Right kidney (tissue), 1 donor: ENCODE results near the gene UAP1L1.

Source experiments
- DNase-seq: peaks from one replicate; pipeline ENCODE4 v3.0.0-alpha.2; 2016

UAP1L1 gene

DNA sequence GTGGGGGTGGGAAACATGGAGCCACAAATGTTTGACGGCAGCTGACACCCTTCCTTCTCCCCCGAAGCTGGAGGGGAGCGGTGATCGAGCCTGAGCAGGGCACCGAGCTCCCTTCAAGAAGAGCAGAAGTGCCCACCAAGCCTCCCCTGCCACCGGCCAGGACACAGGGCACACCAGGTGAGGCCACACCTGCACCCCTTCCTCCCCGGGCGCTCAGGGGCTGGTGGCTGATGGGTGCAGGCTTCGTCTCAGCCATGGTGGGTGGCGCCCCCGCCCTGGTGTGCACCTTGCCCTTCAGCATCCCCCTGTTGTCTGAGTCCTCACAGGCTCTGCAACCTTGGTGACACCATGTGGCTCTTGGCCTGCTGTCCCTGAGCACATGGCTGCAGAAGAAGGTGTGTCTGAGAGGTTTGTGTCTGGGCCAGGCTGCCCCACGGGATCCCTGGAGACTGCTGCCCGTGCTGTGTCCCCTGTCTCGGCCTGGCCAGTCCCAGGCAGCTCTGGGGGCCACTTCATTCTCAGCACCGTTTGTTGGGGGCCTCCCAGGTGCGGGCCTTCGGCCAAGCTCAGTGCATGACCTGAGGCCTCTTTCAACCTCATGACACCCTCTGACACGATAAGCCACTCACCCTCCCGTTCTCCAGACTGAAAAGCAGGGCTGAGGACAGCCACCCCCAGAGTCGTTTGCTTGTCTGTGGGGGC is 20.6 kb downstream of the UAP1L1 start:
- no peak for DNase-seq

DNA sequence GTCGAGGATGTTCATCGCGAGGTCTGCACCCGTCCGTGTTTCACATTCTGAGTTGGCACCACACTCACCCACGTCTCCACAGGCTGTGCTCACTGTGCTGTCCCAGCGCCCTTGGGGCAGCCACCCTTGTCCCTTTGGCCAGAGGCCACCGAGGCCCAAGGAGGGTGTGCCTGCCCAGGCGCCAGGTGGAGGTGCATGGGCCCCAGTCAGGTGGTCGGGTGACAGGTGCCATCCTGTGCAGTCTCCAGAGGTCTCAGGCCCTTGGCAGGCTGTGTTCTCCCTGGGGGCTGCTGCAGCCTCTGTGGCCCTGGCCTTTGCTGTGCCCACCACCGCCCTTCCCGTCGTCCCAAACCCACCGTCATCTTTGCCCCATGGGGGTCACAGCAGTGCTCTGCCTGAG is 21.9 kb downstream of the UAP1L1 start:
- no peak for DNase-seq

DNA sequence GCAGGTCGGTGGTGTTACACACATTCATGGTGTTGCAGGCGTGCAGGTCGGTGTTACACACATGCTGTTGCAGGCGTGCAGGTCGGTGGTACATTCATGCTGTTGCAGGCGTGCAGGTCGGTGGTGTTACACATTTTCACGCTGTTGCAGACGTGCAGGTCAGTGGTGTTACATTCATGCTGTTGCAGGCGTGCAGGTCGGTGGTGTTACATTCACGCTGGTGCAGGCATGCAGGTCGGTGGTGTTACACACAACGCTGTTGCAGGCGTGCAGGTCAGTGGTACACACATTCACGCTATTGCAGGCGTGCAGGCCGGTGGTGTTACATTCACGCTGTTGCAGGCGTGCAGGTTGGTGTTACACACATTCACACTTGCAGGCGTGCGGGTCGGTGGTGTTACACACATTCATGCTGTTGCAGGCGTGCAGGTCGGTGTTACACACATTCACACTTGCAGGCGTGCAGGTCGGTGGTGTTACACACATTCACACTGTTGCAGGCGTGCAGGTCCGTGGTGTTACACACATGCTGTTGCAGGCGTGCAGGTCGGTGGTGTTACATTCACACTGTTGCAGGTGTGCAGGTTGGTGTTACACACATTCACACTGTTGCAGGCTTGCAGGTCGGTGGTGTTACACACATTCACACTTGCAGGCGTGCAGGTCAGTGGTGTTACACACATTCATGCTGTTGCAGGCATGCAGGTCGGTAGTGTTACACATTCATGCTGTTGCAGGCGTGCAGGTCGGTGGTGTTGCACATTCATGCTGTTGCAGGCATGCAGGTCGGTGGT is 26.1 kb downstream of the UAP1L1 start:
- no peak for DNase-seq

DNA sequence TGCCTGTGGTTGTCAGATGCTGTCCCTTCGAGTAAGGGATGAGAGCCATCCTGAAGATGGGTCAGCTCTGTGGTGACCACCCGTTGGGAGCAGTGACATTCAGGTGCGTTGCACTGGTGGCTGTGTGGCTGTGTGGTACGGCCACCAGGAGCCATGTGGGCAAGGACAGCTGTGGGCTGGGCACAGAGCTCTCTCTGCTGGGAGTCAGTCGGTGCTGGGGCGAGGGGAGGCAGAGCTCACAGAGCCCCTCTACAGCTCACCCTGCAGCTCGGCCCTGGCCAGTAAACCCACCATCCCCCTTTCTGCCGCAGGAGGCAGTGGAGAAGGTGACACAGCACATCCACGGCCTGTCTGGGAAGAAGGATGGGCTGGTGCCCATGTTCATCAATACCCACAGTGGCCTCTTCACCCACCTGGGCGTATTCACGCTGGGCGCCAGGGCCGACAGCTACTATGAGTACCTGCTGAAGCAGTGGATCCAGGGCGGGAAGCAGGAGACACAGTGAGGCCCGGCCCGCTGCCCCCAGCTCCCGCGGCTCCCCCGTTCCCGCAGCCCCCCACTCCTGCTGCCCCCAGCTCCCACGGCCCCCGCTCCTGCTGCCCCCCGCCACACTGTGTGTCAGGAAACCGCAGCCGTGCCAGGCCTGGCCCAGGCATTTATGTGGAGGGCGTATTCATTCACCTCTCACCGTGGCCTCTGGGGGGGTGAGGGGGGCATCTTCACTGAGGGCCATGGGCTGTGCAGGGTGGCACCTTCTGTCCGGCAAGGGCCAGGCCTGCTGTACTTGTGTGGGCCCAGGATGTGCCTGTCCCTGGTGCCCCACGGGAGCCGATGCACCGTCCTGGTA is 28.7 kb downstream of the UAP1L1 start:
- no peak for DNase-seq

DNA sequence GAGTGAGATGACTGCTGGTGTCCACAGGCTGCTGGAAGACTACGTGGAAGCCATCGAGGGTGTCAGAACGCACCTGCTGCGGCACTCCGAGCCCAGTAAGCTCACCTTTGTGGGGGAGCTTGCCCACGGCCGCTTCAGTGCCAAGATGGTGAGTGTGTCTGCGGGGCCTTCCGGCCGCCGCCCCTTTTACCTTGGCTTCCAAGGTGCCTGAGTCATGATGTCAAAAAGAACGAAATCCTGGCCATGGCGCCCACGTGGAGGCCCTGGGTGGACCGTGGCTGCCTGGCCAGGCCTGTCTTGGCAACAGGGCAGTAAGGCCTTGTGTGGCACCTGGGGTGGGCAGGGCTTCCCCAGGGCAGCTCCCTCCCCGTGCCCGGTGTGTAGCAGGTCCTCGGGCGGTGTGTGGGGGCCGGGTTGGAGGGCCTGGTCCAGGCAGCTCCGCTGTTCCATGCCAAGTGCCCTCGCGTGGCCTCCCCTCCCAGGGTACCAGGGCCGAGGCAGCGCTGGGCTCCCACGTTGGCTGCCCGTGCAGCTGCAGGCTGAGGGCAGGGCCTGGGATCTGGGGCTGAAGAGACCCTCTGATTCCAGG is 29.4 kb downstream of the UAP1L1 start:
- DNase-seq: no peak

DNA sequence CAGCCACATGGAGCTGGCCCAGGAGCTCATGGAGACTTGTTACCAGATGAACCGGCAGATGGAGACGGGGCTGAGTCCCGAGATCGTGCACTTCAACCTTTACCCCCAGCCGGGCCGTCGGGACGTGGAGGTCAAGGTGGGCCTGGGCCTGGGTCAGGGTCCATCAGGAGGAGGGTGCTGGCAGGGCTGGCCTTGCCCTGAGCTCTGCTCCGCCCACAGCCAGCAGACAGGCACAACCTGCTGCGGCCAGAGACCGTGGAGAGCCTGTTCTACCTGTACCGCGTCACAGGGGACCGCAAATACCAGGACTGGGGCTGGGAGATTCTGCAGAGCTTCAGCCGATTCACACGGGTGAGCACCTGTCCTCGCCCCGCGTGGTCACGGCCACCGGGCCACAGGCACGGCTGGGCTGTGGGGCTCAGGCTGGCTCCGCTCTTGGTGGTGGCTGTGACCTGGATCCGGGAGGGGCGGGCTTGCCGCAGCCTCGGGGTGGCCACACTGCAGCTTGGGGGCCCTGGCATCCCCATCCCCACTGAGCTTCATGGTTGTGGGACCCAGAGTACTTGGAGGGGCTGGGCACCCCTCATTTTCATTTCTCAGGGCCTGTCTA is 30.1 kb downstream of the UAP1L1 start:
- DNase-seq: no peak

DNA sequence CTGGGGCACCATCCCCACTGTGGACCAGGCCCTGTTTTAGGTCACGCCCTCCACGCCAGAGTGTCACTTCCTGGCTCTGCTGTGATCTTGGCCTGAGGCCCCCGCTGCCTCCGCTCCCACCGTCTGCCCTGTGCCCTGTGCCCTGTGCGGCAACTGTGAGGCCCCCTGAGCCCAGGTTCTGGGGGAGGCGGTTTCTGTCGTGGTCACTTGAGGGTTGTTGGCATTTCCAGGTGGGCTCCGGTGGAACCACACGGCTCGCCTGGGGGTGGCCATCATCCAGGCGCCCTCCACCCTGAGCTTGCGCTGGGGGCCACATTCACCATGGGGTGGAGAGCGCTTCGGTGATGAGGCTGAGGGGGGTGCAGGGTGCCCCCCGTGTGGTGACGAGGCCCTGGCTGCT is 30.7 kb downstream of the UAP1L1 start:
- DNase-seq: no peak

DNA sequence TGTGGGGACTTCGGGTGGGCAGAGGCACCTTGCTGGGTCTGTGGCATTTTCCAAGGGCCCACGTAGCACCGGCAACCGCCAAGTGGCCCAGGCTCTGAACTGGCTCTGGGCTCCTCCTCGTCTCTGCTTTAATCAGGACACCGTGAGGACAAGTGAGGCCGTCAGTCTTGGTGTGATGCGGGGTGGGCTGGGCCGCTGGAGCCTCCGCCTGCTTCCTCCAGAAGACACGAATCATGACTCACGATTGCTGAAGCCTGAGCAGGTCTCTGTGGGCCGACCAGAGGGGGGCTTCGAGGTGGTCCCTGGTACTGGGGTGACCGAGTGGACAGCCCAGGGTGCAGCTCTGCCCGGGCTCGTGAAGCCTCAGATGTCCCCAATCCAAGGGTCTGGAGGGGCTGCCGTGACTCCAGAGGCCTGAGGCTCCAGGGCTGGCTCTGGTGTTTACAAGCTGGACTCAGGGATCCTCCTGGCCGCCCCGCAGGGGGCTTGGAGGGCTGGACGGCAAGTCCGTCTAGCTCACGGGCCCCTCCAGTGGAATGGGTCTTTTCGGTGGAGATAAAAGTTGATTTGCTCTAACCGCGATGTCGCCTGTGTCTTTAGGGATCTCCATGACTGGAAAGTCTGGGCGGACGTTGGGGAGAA is 31.4 kb downstream of the UAP1L1 start:
- no peak for DNase-seq

DNA sequence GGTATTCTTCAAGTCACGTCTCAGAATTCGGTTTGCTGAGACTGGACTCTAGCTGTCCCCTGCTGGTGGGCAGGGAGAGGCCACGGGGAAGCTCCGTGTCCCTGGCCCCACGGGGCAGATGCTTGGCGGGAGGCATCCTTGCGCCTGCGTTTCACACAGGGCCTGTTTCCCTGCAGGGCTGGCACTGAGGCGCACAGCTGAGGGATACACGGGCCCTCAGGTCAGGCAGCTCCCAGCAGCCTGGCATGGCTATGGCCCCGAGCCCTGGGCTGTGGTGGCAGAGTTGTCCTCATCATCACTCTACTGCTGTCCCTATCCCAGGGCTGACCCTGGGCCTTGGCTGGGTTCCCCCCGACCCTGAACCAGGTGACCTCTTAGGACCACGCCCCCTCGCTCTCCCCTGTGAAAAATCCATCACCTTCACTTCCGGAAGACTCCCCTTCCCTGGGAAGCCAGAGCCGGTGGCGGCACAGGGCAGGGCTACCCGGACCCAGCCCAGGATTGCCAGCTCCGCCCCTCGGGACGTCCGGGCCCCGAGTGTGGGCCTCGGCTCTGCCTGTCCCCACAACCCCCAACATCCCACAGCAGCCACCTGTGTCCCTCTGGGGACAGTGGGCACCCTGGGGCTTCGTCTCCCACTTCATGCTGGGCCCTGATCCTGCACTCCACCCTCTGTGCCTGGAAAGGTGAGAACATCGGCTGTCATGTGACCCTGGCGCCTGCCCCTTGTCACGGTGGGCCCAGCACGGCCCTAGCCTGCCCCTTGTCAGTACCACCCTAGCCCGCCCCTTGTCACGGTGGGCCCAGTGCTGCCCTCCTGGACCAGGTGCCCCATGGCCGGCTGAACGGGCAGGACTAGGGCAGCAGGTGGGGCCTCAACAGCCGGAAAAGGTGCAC is 32.2 kb downstream of the UAP1L1 start:
- no peak for DNase-seq

DNA sequence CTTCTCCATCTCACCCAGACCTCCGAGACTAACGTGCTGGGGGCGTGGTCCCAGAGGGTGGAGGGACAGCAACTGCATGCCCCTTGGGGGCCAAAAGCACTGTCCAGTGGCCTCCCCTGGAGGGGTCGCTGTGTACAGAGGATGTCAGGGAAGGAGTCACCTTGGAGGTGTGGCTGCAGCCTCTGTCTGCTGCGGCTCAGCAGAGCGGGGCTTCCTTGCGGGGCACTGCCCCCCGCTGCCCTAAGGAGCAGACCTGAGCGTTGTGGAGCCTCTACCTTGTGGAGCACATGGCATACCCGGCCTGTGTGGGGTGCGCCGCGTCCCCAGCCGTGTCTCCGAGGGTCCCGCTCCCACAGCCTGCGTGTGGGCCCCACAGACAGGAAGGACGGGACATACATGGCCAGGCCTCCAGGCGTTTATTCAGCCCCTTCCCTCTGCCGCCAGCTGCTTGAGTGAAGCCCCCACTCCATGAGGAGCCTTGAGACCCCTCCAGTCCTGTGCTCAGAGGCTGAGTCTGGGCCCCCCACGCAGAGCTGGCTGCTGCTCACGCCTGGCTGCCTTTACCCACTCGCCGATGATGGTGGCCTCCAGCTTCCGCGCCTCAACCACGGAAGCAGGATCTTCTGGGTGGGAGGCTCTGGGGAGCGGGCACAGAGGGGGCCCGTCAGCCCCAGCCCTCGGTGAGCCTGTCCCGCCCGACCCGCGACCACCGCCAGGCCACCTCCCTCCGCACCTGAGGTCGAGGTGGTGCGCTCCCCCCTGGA is 33.0 kb downstream of the UAP1L1 start:
- no peak for DNase-seq

DNA sequence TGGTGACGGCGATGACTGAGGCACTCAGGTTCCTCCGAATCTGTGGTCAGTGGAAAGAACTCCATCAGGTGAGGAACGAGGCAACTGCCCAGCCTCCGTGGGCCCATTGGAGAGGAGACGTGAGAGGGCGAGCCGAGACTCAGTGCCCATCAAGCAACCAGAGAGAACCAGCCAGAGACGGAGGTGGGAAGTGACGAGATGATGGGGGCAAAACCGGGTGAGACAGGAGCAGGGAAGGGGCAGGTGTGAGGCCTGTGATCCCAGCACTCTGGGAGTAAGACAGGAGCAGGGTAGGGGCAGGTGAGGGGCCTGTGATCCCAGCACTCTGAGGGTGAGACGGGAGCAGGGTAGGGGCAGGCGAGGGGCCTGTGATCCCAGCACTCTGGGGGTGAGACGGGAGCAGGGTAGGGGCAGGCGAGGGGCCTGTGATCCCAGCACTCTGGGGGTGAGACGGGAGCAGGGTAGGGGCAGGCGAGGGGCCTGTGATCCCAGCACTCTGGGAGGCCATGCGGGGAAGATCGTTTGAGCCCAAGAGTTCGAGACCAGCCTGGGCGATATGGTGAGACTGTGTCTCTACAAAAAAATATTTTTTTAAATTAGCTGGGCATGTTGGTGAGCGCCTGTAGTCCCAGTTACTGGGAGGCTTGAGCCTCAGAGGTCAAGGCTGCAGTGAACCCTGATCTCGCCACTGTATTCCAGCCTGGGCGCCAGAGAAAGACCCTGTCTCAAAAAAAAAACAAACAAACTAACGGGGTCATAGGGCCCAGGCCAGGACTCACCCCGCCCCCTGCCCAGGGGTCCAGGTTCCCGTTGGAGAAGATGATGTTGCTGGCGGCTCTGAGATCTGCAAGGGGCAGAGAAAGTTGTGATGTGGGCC is 33.8 kb downstream of the UAP1L1 start:
- no peak for DNase-seq

DNA sequence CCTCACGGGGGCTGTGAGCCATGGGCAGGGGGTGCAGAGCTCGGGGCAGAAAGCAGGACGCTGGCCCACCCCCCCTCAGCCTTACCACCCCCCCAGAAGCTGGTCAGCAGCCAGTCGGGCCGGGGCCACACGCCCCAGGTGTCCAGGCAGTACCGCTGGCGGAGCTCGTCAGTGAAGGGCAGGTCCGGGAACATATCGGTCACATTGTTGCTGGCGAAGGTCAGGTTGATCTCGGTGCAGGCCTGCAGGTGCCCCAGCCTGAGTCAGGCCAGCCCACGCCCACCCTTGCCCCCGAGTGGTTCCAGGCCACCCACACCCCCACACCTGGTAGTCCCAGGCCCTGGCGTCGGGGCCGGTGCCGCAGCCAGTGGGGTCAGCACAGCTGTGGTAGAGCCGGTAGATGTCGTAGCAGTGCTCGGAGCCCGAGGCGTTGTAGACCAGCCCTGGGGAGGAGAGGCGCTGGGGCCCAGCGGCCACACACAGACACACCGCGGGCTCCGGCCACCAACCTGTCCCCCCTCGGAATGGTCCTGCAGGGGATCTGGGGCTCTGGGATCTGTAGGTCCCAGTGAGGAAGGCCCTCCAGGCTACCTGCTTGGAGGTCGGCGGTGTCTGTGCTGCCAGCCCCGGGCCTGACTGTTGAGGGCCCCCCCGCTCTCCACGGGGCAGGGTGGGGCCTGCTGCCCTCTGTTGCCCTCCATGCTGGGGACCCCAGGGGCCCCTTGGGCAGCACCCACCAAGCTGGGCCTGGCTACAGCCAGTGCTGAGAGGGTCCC is 34.7 kb downstream of the UAP1L1 start:
- no peak for DNase-seq

DNA sequence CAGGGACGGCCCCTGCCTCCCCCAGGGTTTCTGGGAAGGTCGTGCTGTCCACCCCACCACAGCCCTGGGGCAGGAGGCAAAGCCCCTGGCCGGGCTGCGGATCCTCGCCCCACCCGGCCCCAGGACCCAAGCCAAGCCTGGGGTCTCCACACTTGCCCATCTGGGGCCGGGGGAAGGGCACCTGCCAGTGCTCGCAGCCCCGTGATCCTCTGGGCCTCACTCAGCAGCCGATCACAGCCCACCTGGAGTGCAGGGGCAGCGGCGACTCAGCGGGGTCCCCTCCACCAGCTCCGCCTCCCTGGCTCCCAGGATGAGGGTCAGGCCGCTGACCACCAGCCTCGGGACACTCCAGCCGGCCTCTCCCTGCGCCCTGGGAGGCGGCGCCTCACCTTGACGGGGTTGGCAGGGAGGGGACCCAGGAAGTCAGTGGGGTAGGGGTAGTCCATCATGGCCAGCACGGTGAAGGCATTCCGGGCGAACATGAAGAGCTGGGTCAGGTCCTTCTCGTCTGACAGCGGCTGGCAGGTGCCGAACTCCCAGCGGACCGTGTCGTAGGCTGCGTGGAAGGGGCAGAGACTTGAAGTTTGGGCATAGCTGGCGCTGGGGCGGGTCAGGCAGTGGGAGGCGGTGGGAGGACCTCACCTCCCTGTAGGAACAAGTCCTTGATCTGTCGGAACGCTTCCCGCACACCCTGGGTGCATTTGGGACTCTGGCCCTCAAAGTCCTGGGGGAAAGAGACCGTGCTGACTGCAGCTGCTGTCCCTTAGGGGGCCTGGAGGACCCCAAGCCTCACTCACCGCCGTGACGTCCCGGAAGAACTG is 35.5 kb downstream of the UAP1L1 start:
- no peak for DNase-seq

DNA sequence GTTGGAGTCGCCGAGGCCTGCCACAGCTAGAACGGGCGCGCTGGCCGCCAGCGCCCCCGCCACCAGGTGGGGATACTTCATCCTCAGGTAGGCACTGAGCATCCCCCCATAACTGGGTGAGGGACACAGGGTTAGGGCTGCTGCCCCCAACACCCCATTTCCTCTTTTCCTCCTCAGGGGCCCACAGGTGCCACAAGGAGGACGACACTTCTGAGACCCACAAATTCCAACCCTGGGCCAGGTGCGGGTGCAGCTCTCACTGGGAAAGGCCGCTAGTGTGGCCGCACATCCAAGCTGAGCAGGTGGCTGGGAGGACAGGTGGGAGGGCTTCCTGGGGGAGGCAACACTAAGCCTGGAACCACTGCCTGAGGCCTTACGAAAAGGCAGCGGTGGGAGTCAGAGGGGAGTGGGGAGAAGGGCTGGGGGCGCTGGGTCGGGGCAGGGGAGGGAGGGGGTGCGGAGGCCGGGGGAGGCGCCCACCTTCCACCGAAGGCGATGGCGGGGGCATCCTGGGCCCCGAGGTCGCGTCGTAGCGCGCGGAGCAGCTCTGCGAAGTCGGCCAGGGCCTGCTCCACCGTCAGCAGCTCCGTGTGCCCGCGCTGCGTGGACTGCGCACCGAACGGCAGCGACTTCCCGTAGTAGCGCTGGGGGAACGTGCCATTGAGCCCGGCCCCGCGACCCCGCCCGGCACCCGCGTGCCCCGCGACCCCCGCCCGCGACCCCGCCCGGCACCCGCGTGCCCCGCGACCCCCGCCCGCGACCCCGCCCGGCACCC is 36.3 kb downstream of the UAP1L1 start:
- DNase-seq: no peak

DNA sequence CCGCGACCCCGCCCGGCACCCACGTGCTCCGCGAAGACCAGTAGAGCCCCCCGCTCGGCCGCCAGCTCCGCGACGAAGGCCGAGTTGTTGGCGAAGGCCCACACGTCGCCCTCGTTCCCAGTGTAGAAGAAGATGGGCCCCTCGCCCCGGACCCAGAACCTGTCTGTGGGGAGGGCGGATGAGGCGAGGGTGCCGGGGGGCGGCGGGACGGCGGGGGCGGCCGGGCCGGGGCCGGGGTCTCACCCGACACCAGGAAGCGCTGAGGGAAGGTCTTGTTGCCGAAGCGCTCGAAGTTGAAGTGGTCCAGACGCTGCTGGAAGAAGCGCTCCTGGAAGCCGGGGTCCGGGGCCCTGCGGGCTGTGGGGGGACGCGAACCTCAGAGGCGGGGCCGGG is 36.9 kb downstream of the UAP1L1 start:
- no peak for DNase-seq
